Measurements from ENCODE around the gene PALB2. TPM values are rescaled to one million over a fixed set of nuclear protein-coding genes. Genes with fewer than 3 reads are reported as not detected.

Gene PALB2
- total and polyA plus RNA-seq, 2 of the 13 experiments (the other 11 are each of a cell fraction or from before 2014, with no cell fraction given) = 12.1 to 40.9 TPM

DNA sequence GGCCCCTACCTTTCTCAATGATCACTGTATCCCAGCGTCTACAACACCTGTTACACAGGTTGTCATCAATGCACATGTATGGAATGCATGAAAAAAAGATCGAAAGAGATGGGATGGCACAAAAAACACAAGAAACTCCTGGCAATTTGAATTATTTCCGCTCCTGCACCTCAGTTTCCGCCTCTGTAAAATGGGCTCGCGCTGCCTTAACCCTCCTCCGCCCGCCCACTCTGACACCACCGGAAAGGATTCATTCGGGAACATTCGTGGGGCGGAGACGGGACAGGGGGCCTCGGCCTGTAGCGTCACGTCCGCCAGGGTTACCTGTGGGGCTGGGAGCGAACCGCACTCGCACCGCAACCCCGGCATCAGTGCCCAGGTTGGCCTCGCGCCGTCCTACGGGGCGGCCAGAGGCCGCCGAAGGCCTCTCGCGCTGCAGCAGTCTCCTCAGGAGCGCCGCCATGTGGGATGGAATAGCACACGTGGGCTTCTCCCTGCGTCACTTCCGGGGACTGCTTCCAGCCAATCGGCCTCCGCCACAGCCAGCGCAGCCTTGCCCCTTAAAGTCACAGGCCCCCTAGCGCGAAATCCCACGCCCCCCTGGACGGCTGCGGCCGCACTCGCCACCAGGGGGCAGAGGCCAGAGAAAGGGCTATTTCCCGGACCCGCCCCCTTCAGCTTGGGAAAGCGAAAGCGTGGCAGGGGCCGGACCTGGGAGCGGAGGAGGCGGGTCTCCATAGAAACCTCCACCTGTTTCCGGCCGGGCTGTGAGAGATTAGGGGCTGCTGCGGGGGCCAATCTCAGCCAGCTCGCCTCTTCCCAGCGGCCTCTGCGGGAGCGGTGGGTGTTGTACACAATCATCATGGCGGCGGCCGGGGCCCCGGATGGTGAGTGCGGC is 84.0 kb downstream of the PALB2 start, which contains the start of the genes EARS2 and UBFD1 (continued):
- TF ChIP-seq ZNF142 (CRISPR knock-in tag; IDR thresholded peaks at IDR 0.05) = peak; percentile 78
- no peak; the same call in 1 of the 2 replicates for TF ChIP-seq ZNF703 (CRISPR knock-in tag; IDR thresholded peaks at IDR 0.05; ENCODE audit: borderline replicate concordance)
- TF ChIP-seq ZNF577 (CRISPR knock-in tag; IDR thresholded peaks at IDR 0.05; ENCODE audit: borderline replicate concordance, low read depth) = peak; percentile 94; the same call in 1 of the 2 replicates
- TF ChIP-seq MAFF (IDR thresholded peaks at IDR 0.05; ENCODE audit: low read depth, low read length) = no peak
- peak; percentile 64 for TF ChIP-seq ZNF652 (CRISPR knock-in tag; IDR thresholded peaks at IDR 0.05; ENCODE audit: borderline replicate concordance, low read depth)
- TF ChIP-seq ZNF3 (CRISPR knock-in tag; IDR thresholded peaks at IDR 0.05) = peak; percentile 94
- peak; percentile 63 for TF ChIP-seq GABPA (IDR thresholded peaks at IDR 0.05; ENCODE audit: low read depth, low read length)
- TF ChIP-seq GABPA (CRISPR knock-in tag; IDR thresholded peaks at IDR 0.05; ENCODE audit: low read depth) = peak; percentile 95
- peak; percentile 93; the same call in 1 of the 2 replicates for TF ChIP-seq ZNF256 (CRISPR knock-in tag; conservative IDR thresholded peaks at IDR 0.05)
- peak; percentile 100 for TF ChIP-seq MAX (IDR thresholded peaks at IDR 0.05)
- TF ChIP-seq NCOA5 (CRISPR knock-in tag; IDR thresholded peaks at IDR 0.05) = 0 out of 2 replicates have a peak, but pooled peaks have one; percentile 66
- no peak for TF ChIP-seq HMGA1 (CRISPR knock-in tag; conservative IDR thresholded peaks at IDR 0.05)
- TF ChIP-seq ATF3 (CRISPR knock-in tag; IDR thresholded peaks at IDR 0.05) = peak; percentile 40; the same call in 1 of the 2 replicates
- peak; percentile 100 for TF ChIP-seq DMAP1 (CRISPR knock-in tag; IDR thresholded peaks at IDR 0.05)
- TF ChIP-seq, protein P1, sequence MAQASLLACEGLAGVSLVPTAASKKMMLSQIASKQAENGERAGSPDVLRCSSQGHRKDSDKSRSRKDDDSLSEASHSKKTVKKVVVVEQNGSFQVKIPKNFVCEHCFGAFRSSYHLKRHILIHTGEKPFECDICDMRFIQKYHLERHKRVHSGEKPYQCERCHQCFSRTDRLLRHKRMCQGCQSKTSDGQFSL (CRISPR knock-in tag; IDR thresholded peaks at IDR 0.05) = peak; percentile 69; the same call in 1 of the 2 replicates
- no peak; the same call in none of the 2 replicates for TF ChIP-seq TGIF2 (CRISPR knock-in tag; IDR thresholded peaks at IDR 0.05)
- no peak for TF ChIP-seq ZNF251 (CRISPR knock-in tag; IDR thresholded peaks at IDR 0.05)
- peak; percentile 99 for TF ChIP-seq ERF (CRISPR knock-in tag; IDR thresholded peaks at IDR 0.05)
- TF ChIP-seq ZFY (CRISPR knock-in tag; IDR thresholded peaks at IDR 0.05) = peak; percentile 96
- TF ChIP-seq, protein P2, sequence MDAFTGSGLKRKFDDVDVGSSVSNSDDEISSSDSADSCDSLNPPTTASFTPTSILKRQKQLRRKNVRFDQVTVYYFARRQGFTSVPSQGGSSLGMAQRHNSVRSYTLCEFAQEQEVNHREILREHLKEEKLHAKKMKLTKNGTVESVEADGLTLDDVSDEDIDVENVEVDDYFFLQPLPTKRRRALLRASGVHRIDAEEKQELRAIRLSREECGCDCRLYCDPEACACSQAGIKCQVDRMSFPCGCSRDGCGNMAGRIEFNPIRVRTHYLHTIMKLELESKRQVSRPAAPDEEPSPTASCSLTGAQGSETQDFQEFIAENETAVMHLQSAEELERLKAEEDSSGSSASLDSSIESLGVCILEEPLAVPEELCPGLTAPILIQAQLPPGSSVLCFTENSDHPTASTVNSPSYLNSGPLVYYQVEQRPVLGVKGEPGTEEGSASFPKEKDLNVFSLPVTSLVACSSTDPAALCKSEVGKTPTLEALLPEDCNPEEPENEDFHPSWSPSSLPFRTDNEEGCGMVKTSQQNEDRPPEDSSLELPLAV (CRISPR knock-in tag; conservative IDR thresholded peaks at IDR 0.05; ENCODE audit: low read depth) = 0 out of 2 replicates have a peak, but pooled peaks have one; percentile 20
- TF ChIP-seq ZNF136 (CRISPR knock-in tag; IDR thresholded peaks at IDR 0.05; ENCODE audit: low read depth) = peak; percentile 81
- TF ChIP-seq ZNF746 (CRISPR knock-in tag; IDR thresholded peaks at IDR 0.05) = peak; percentile 93
- peak; percentile 100 for TF ChIP-seq MYC (CRISPR knock-in tag; IDR thresholded peaks at IDR 0.05; ENCODE audit: borderline replicate concordance)

Measured in HepG2 (cell line).